Muscle of leg (tissue), 11 donors: Measurements from ENCODE around the gene PKN2. TPM values are rescaled to one million over a fixed set of nuclear protein-coding genes. Genes with fewer than 3 reads are reported as not detected.

Experiments
- DNase-seq: peaks from one replicate; pipeline ENCODE4 v3.0.0; 2013
- H3K27ac ChIP-seq: one replicate; pipeline ENCODE4 v1.5.1; 2013; ENCODE audit warnings: mild to moderate bottlenecking, low read length, control low read depth
- H3K27me3 ChIP-seq: one replicate; pipeline ENCODE4 v1.6.1; 2013; ENCODE audit warnings: low read length; ENCODE audit not compliant: control insufficient read depth, insufficient read depth
- H3K36me3 ChIP-seq: one replicate; pipeline ENCODE4 v1.6.1; 2013; ENCODE audit warnings: low read length; ENCODE audit not compliant: control insufficient read depth, insufficient read depth
- H3K4me1 ChIP-seq: one replicate; pipeline ENCODE4 v1.6.1; 2013; ENCODE audit warnings: low read length; ENCODE audit not compliant: control insufficient read depth, insufficient read depth
- H3K4me3 ChIP-seq: one replicate; pipeline ENCODE4 v1.5.1; 2013; ENCODE audit warnings: low read length, control low read depth
- H3K9me3 ChIP-seq: replicated peaks from 2 replicates; pipeline ENCODE4 v1.6.1; 2013; ENCODE audit warnings: low read depth, low read length; ENCODE audit not compliant: control insufficient read depth
- WGBS: methylation state at CpG from one replicate; pipeline ENCODE4 v1.1.5; 2013; ENCODE audit warnings: missing lambda C conversion rate; ENCODE audit not compliant: insufficient coverage; 5-methylcytosine and 5-hydroxymethylcytosine counted together
- polyA plus RNA-seq, 8 donors: library from polyadenylated mRNA; unstranded; fragments of 120-200 nt; gene quantifications; one replicate each; pipeline versions ENCODE4 v1.2.1 to v1.2.3, GENCODE V29; 2013; ENCODE audit warnings: inconsistent platforms in 1 of 8, low replicate concordance in 1 of 8; ENCODE audit not compliant: insufficient read length in 8 of 8, insufficient read depth in 1 of 8
- total RNA-seq: library from RNA; stranded (reverse); fragments of 120-200 nt; gene quantifications from one replicate; pipeline ENCODE4 v1.2.4, GENCODE V29; 2013

Gene PKN2
- total and polyA plus RNA-seq, 9 donors, result 25.9 to 39.7 (median 29.0) TPM

- no peaks in the 10 kb centered on the region for H3K27me3 ChIP-seq
- H3K27ac ChIP-seq, result no peak overlapping the region
- no peak for DNase-seq
- no peaks in the 10 kb centered on the region for H3K4me1 ChIP-seq
- H3K36me3 ChIP-seq, result peaks cover 9% of the 10 kb centered on the region
- no peak overlapping the region for H3K4me3 ChIP-seq
- H3K9me3 ChIP-seq, result peaks cover under 1% of the 10 kb centered on the region
- WGBS, result 100% methylated on average over 1 of the region's 2 CpGs
Observed at GRCh38 chr1:88729297-88729696, 45.2 kb downstream of the PKN2 start.

- peak; percentile 15 for DNase-seq
- Histone ChIP-seq H3K9me3 (peaks cover 6% of the 10 kb centered on the region), H3K27me3 (no peaks in the 10 kb centered on the region), H3K4me3 (no peak overlapping the region), H3K36me3 (peaks cover 10% of the 10 kb centered on the region), H3K4me1 (no peaks in the 10 kb centered on the region), H3K27ac (no peak overlapping the region)
- WGBS, result no CpG with 5 or more reads among the region's 4 CpGs
Observed at GRCh38 chr1:88730132-88730675, 46.1 kb downstream of the PKN2 start.

GRCh38 chr1:88730995-88731394 lies 46.9 kb downstream of the PKN2 start:
- no peaks in the 10 kb centered on the region for H3K4me1 ChIP-seq

GRCh38 chr1:88731475-88732269 lies 47.6 kb downstream of the PKN2 start:
- no peaks in the 10 kb centered on the region for H3K27me3 ChIP-seq
- peaks cover 21% of the 10 kb centered on the region for H3K9me3 ChIP-seq
- no peak overlapping the region for H3K4me3 ChIP-seq
- peak overlapping the region; percentile 4 for H3K27ac ChIP-seq
- H3K4me1 ChIP-seq, result no peaks in the 10 kb centered on the region
- no CpG with 5 or more reads among the region's 2 CpGs for WGBS
- peaks cover 14% of the 10 kb centered on the region for H3K36me3 ChIP-seq
- DNase-seq, result peak; percentile 94

More at GRCh38 chr1:88730995-88731394, 46.9 kb downstream of the PKN2 start:
- Histone ChIP-seq H3K36me3 (peaks cover 11% of the 10 kb centered on the region), H3K4me3 (no peak overlapping the region), H3K27ac (peak overlapping the region; percentile 4), H3K9me3 (peaks cover 14% of the 10 kb centered on the region), H3K27me3 (no peaks in the 10 kb centered on the region)
- no peak for DNase-seq
- WGBS, result 83% methylated on average over 1 of the region's 2 CpGs

GRCh38 chr1:88735382-88735781 lies 51.3 kb downstream of the PKN2 start:
- H3K27me3 ChIP-seq, result no peaks in the 10 kb centered on the region
- H3K4me1 ChIP-seq, result no peaks in the 10 kb centered on the region
- H3K4me3 ChIP-seq, result no peak overlapping the region
- no peak for DNase-seq
- no peak overlapping the region for H3K27ac ChIP-seq
- peaks cover 15% of the 10 kb centered on the region for H3K36me3 ChIP-seq
- H3K9me3 ChIP-seq, result peaks cover 27% of the 10 kb centered on the region

GRCh38 chr1:88735909-88736308 lies 51.8 kb downstream of the PKN2 start:
- no CpG with 5 or more reads among the region's 1 CpG for WGBS
- no peaks in the 10 kb centered on the region for H3K4me1 ChIP-seq
- DNase-seq, result no peak
- no peaks in the 10 kb centered on the region for H3K27me3 ChIP-seq
- no peak overlapping the region for H3K4me3 ChIP-seq
- H3K36me3 ChIP-seq, result peaks cover 15% of the 10 kb centered on the region
- no peak overlapping the region for H3K27ac ChIP-seq
- H3K9me3 ChIP-seq, result peaks cover 27% of the 10 kb centered on the region

GRCh38 chr1:88736633-88737248 lies 52.7 kb downstream of the PKN2 start:
- Histone ChIP-seq H3K27me3 (no peaks in the 10 kb centered on the region), H3K4me3 (no peak overlapping the region), H3K36me3 (peaks cover 15% of the 10 kb centered on the region), H3K27ac (no peak overlapping the region), H3K4me1 (no peaks in the 10 kb centered on the region), H3K9me3 (peaks cover 27% of the 10 kb centered on the region)
- DNase-seq, result no peak
- 97% methylated on average over 4 of the region's 7 CpGs for WGBS

- peaks cover 27% of the 10 kb centered on the region for H3K9me3 ChIP-seq
- 100% methylated on average over 1 of the region's 3 CpGs for WGBS
- H3K27me3 ChIP-seq, result no peaks in the 10 kb centered on the region
- H3K27ac ChIP-seq, result no peak overlapping the region
- H3K4me1 ChIP-seq, result no peaks in the 10 kb centered on the region
- H3K4me3 ChIP-seq, result no peak overlapping the region
- no peak for DNase-seq
- peaks cover 15% of the 10 kb centered on the region for H3K36me3 ChIP-seq
Observed at GRCh38 chr1:88737338-88737927, 53.4 kb downstream of the PKN2 start.

- Histone ChIP-seq H3K27ac (no peak overlapping the region), H3K9me3 (peaks cover 15% of the 10 kb centered on the region), H3K27me3 (no peaks in the 10 kb centered on the region), H3K36me3 (peaks cover 12% of the 10 kb centered on the region), H3K4me3 (no peak overlapping the region), H3K4me1 (no peaks in the 10 kb centered on the region)
- WGBS, result no CpG with 5 or more reads among the region's 3 CpGs
- no peak for DNase-seq
Observed at GRCh38 chr1:88740784-88741183, 56.7 kb downstream of the PKN2 start.

GRCh38 chr1:88741413-88741812 lies 57.3 kb downstream of the PKN2 start:
- DNase-seq, result no peak
- Histone ChIP-seq H3K27ac (no peak overlapping the region), H3K4me1 (no peaks in the 10 kb centered on the region), H3K27me3 (no peaks in the 10 kb centered on the region), H3K36me3 (peaks cover 12% of the 10 kb centered on the region), H3K9me3 (peaks cover 9% of the 10 kb centered on the region), H3K4me3 (no peak overlapping the region)
- no CpG with 5 or more reads among the region's 2 CpGs for WGBS
